Activated B cell treated with CpG ODN at 0.5 μM for 24 hours (primary cell): ENCODE results near the gene IPO11. TPM values are rescaled to one million over a fixed set of nuclear protein-coding genes. Genes with fewer than 3 reads are reported as not detected.
A peak's percentile ranks its signal among the peaks of the same experiment; 100 is the strongest.

ENCODE experiments used
- ATAC-seq: fragments of 200-7000 bp; cut with Tn5 transposase; one replicate; pipeline ENCODE4 v1.10.0; 2021; ENCODE audit warnings: low read depth, mild to moderate bottlenecking, moderate library complexity
- CTCF ChIA-PET: fragments of 350-600 bp; sonication (Branson Sonifier 250); formaldehyde crosslinking; loops from one replicate; lab custom pipeline; 2021; ENCODE audit warnings: antibody characterized with exemption; lab: Charles Lee
- POLR2A ChIA-PET: fragments of 350-600 bp; sonication (Branson Sonifier 250); formaldehyde crosslinking; loops from one replicate; lab custom pipeline; 2021; ENCODE audit warnings: antibody characterized with exemption; lab: Charles Lee
- DNase-seq: peaks from one replicate; pipeline ENCODE4 v3.0.0; 2022
- H3K27ac Mint-ChIP-seq: one replicate; pipeline ENCODE4 v1.8.0; 2020; ENCODE audit warnings: mixed read lengths
- H3K27me3 Mint-ChIP-seq: one replicate; pipeline ENCODE4 v1.8.0; 2021; ENCODE audit warnings: mixed read lengths
- H3K36me3 Mint-ChIP-seq: one replicate; pipeline ENCODE4 v1.8.0; 2021; ENCODE audit warnings: low read depth, mixed read lengths
- H3K4me1 Mint-ChIP-seq: one replicate; pipeline ENCODE4 v1.8.0; 2021; ENCODE audit warnings: mixed read lengths
- H3K4me3 Mint-ChIP-seq: one replicate; pipeline ENCODE4 v1.8.0; 2020; ENCODE audit warnings: mild to moderate bottlenecking, mixed read lengths
- H3K9me3 Mint-ChIP-seq: one replicate; pipeline ENCODE4 v1.8.0; 2020; ENCODE audit warnings: mixed read lengths
- CTCF ChIP-seq: fragments of 200-600 bp; IDR thresholded peaks from one replicate; pipeline ENCODE4 v1.8.0; 2022; ENCODE audit warnings: antibody characterized with exemption, mild to moderate bottlenecking
- intact Hi-C: fragments of 100-400 bp; cut with micrococcal nuclease; formaldehyde crosslinking; loops from one replicate; pipeline ENCODE4 v1.15.1; 2024
- total RNA-seq: library from RNA; stranded (reverse); gene quantifications from 2 replicates; pipeline ENCODE4 v1.2.3, GENCODE V29; 2022

Gene IPO11
- total RNA-seq, 1 donor from 2014 or later, result 32.9 TPM

- Mint-ChIP-seq H3K9me3 (no peaks in the 10 kb centered on the region), H3K27ac (no peak overlapping the region), H3K27me3 (no peaks in the 10 kb centered on the region), H3K4me1 (peaks cover 13% of the 10 kb centered on the region), H3K36me3 (peaks cover 21% of the 10 kb centered on the region), H3K4me3 (no peak overlapping the region)
- intact Hi-C loops, result loop anchor here (5.0 kb wide), 1 partner anchor 270 kb away; the partner anchor contains the start of gene KIF2A
- TF ChIP-seq CTCF, result no peak
- ChIA-PET CTCF (no interaction called here), POLR2A (no interaction called here)
- ATAC-seq (no peak), DNase-seq (no peak)
These were observed 164.9 kb downstream of the IPO11 start for GRCh38 chr5:62577488-62577887.

DNA sequence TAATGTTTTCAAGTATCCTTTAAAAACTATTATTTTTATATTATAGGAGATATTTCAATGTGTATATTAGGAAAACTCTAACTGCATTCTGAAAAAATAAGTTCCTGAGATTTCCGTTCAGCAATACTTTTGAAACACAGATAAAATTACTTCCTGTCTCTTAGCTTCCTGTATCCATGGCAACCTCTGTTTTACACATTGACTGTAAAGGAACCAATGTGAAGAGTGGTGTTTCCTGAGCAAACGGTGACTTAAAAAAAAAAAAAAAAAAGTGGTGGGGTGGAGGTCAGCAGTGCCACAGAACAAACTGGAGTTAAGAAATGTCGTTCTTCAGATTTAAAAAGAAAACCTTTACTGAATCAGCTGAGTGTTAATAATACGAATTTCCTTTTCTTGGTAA is 166.0 kb downstream of the IPO11 start, which contains the start of gene LRRC70:
Gene LRRC70 (plus strand): TSS at position 280 of the 400 bp plus-strand sequence. CDS start 620 bp downstream, outside the sequence.
- CTCF ChIA-PET, result no interaction called here
- no peaks in the 10 kb centered on the region for H3K27me3 Mint-ChIP-seq
- POLR2A ChIA-PET, result interaction anchor here (0.6 to 0.7 kb wide), 3 partner anchors 8 to 1094 kb away, joined by 4 to 6 read pairs (median 5); no protein-coding TSS in a partner anchor
- H3K4me1 Mint-ChIP-seq, result peaks cover 10% of the 10 kb centered on the region
- H3K9me3 Mint-ChIP-seq, result no peaks in the 10 kb centered on the region
- H3K4me3 Mint-ChIP-seq, result peak within 1 kb of the TSS; percentile 66
- ATAC-seq, result peak; percentile 68
- DNase-seq, result no peak
- H3K27ac Mint-ChIP-seq, result peak within 1 kb of the TSS; percentile 71
- intact Hi-C loops, result loop anchor here (2.0 to 5.0 kb wide), 2 partner anchors 166 to 271 kb away; partner anchors contain the start of genes IPO11 and KIF2A
- TF ChIP-seq CTCF, result no peak
- peaks cover 16% of the 10 kb centered on the region for H3K36me3 Mint-ChIP-seq

DNA sequence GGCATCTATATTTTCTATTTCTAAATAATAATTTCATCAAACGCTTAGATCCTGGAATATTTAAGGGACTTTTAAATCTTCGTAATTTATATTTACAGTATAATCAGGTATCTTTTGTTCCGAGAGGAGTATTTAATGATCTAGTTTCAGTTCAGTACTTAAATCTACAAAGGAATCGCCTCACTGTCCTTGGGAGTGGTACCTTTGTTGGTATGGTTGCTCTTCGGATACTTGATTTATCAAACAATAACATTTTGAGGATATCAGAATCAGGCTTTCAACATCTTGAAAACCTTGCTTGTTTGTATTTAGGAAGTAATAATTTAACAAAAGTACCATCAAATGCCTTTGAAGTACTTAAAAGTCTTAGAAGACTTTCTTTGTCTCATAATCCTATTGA is 167.2 kb downstream of the IPO11 start:
- no peak overlapping the region for H3K4me3 Mint-ChIP-seq
- ATAC-seq (no peak), DNase-seq (no peak)
- no peak overlapping the region for H3K27ac Mint-ChIP-seq
- H3K9me3 Mint-ChIP-seq, result no peaks in the 10 kb centered on the region
- no peak for TF ChIP-seq CTCF
- intact Hi-C loops, result loop anchor here (2.0 to 5.0 kb wide), 2 partner anchors 167 to 272 kb away; partner anchors contain the start of genes IPO11 and KIF2A
- H3K4me1 Mint-ChIP-seq, result peaks cover 10% of the 10 kb centered on the region
- POLR2A ChIA-PET, result no interaction called here
- H3K27me3 Mint-ChIP-seq, result no peaks in the 10 kb centered on the region
- CTCF ChIA-PET, result no interaction called here
- peaks cover 16% of the 10 kb centered on the region for H3K36me3 Mint-ChIP-seq

- CTCF ChIA-PET, result no interaction called here
- H3K4me1 Mint-ChIP-seq, result peaks cover 8% of the 10 kb centered on the region
- no peak overlapping the region for H3K4me3 Mint-ChIP-seq
- H3K27me3 Mint-ChIP-seq, result no peaks in the 10 kb centered on the region
- H3K9me3 Mint-ChIP-seq, result no peaks in the 10 kb centered on the region
- H3K27ac Mint-ChIP-seq, result no peak overlapping the region
- ATAC-seq, result no peak
- H3K36me3 Mint-ChIP-seq, result peaks cover 20% of the 10 kb centered on the region
- no peak for DNase-seq
- no peak for TF ChIP-seq CTCF
- intact Hi-C loops, result no loop called here
- POLR2A ChIA-PET, result no interaction called here
These were observed 169.5 kb downstream of the IPO11 start for GRCh38 chr5:62581836-62582597.

DNA sequence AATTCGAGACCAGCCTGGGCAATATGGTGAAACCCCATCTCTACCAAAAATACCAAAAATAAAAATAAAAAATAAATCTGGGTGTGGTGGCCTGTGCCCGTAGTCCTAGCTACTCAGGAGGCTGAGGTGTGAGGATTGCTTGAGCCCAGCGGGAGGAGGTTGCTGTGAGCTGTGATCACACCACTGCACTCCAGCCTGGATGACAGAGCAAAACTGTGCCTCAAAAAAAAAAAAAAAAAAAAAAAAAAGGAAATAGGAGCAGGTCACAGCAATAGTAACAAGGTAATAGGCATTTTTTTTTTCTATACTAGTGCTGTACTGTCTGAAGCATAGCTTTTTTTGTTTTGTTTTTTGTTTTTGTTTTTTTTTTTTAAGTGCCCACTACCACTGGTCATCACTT is 171.8 kb downstream of the IPO11 start:
- intact Hi-C loops, result no loop called here
- TF ChIP-seq CTCF, result no peak
- POLR2A ChIA-PET, result no interaction called here
- Mint-ChIP-seq H3K4me1 (peaks cover 2% of the 10 kb centered on the region), H3K27me3 (no peaks in the 10 kb centered on the region), H3K36me3 (peaks cover 38% of the 10 kb centered on the region), H3K27ac (no peak overlapping the region), H3K9me3 (no peaks in the 10 kb centered on the region), H3K4me3 (no peak overlapping the region)
- ATAC-seq (no peak), DNase-seq (no peak)
- CTCF ChIA-PET, result no interaction called here
